GM21576 (cell line): ENCODE results near the gene BHLHA15.

ENCODE experiments used
- ATAC-seq: cut with Tn5 transposase; IDR thresholded peaks from one replicate; pipeline ENCODE4 v1.9.1; 2021; ENCODE audit warnings: mild to moderate bottlenecking, moderate library complexity; ENCODE audit not compliant: unreplicated experiment

The BHLHA15 gene

GRCh38 chr7:98223351-98223897 is 12.2 kb downstream of the BHLHA15 start:
- no peak for ATAC-seq

GRCh38 chr7:98223898-98224700 is 12.9 kb downstream of the BHLHA15 start:
- ATAC-seq: no peak

GRCh38 chr7:98224701-98225181 is 13.5 kb downstream of the BHLHA15 start:
- ATAC-seq: no peak

GRCh38 chr7:98225913-98226614 is 14.8 kb downstream of the BHLHA15 start:
- ATAC-seq: no peak

- ATAC-seq: no peak
These were observed 16.7 kb downstream of the BHLHA15 start for GRCh38 chr7:98227939-98228338.

GRCh38 chr7:98228801-98229200 is 17.6 kb downstream of the BHLHA15 start:
- no peak for ATAC-seq

- no peak for ATAC-seq
These were observed 18.2 kb downstream of the BHLHA15 start for GRCh38 chr7:98229441-98229840.

GRCh38 chr7:98229991-98230745 is 18.9 kb downstream of the BHLHA15 start:
- ATAC-seq: no peak

- ATAC-seq: no peak
These were observed 19.7 kb downstream of the BHLHA15 start for GRCh38 chr7:98230746-98231471.

- no peak for ATAC-seq
These were observed 20.4 kb downstream of the BHLHA15 start for GRCh38 chr7:98231493-98232262.

GRCh38 chr7:98232263-98232585 is 21.0 kb downstream of the BHLHA15 start:
- no peak for ATAC-seq

GRCh38 chr7:98232799-98233198 is 21.6 kb downstream of the BHLHA15 start:
- no peak for ATAC-seq

- no peak for ATAC-seq
These were observed 22.2 kb downstream of the BHLHA15 start for GRCh38 chr7:98233219-98234070.

GRCh38 chr7:98234429-98235147 is 23.3 kb downstream of the BHLHA15 start:
- no peak for ATAC-seq

GRCh38 chr7:98235901-98236300 is 24.7 kb downstream of the BHLHA15 start:
- no peak for ATAC-seq

- no peak for ATAC-seq
These were observed 25.3 kb downstream of the BHLHA15 start for GRCh38 chr7:98236355-98237185.

- ATAC-seq: no peak
These were observed 26.8 kb downstream of the BHLHA15 start for GRCh38 chr7:98238076-98238475.
